Activated naive CD4-positive, alpha-beta T cell treated with anti-CD3 and anti-CD28 coated beads for 36 hours (primary cell): Measurements from ENCODE around the gene IFNK. TPM values are rescaled to one million over a fixed set of nuclear protein-coding genes. Genes with fewer than 3 reads are reported as not detected.

Experiments used
- CTCF ChIA-PET: fragments of 350-600 bp; sonication (Branson Sonifier 250); formaldehyde crosslinking; loops from one replicate; lab custom pipeline; 2021; ENCODE audit warnings: antibody characterized with exemption; lab: Charles Lee
- DNase-seq: peaks from one replicate; pipeline ENCODE4 v3.0.0-alpha.2; 2020
- H3K27ac Mint-ChIP-seq: one replicate; pipeline ENCODE4 v1.8.0; 2021; ENCODE audit warnings: mild to moderate bottlenecking, mixed read lengths
- H3K27me3 Mint-ChIP-seq: one replicate; pipeline ENCODE4 v1.8.0; 2021; ENCODE audit warnings: low read depth, mixed read lengths
- H3K36me3 Mint-ChIP-seq: one replicate; pipeline ENCODE4 v1.8.0; 2021; ENCODE audit warnings: low read depth, mixed read lengths
- H3K4me1 Mint-ChIP-seq: one replicate; pipeline ENCODE4 v1.8.0; 2021; ENCODE audit warnings: low read depth, mixed read lengths
- H3K4me3 Mint-ChIP-seq: one replicate; pipeline ENCODE4 v1.8.0; 2021; ENCODE audit warnings: mild to moderate bottlenecking, moderate library complexity, mixed read lengths
- H3K9me3 Mint-ChIP-seq: one replicate; pipeline ENCODE4 v1.8.0; 2021; ENCODE audit warnings: mixed read lengths
- intact Hi-C: fragments of 100-400 bp; cut with micrococcal nuclease; formaldehyde crosslinking; loops from one replicate; pipeline ENCODE4 v1.15.1; 2023
- total RNA-seq, 2 experiments: library from RNA; stranded (reverse); gene quantifications; one replicate each; pipeline ENCODE4 v1.2.3, GENCODE V29; 2021

The IFNK gene
- total RNA-seq, 2 experiments from 2014 or later: 0.24 TPM; not detected in 1

DNA sequence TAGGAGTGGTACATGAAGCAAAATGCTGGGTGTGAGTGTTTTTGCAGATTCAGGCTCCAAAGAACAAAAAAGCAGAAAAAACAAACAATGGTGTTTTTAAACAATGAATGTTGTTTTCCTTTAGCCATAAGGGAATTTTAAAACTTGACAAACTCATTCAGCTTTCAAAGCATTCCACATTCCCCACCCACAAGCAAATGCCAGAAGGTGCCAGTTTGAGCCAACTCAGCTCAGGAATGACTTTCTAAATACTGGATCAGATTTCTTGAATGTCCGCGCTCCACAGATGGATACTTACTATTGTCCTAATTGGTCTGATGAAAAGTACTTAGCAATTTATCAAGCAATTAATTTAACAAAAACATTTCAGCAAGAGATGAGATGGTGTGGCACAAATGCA lies 18.4 kb downstream of the IFNK start:
- no peak for DNase-seq
- H3K9me3 Mint-ChIP-seq: no peaks in the 10 kb centered on the region
- peaks cover 15% of the 10 kb centered on the region for H3K36me3 Mint-ChIP-seq
- no peak overlapping the region for H3K4me3 Mint-ChIP-seq
- H3K4me1 Mint-ChIP-seq: no peaks in the 10 kb centered on the region
- CTCF ChIA-PET: no interaction called here
- no peaks in the 10 kb centered on the region for H3K27me3 Mint-ChIP-seq
- intact Hi-C loops: no loop called here
- H3K27ac Mint-ChIP-seq: no peak overlapping the region

DNA sequence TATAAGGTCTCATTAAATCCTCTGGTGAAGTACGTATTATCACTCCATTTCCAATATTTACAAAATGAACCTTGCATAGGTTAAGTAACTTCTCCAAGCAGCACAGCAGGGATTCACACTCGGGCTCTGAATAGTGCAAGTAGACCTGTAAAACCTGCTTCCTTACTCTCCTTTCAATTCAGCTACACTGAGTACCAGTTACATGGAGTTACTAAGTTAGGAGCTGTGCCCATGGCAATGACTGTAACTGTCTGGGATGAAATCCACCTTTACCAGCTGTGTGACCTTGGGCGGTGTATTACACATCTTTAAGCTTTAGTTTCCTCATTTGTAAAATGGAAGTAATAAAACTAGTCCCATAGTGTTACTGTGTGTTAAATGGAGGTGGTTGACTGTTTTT lies 21.4 kb downstream of the IFNK start:
- intact Hi-C loops: loop anchor here (5.0 kb wide), 1 partner anchor 513 kb away; no protein-coding TSS in a partner anchor
- H3K4me1 Mint-ChIP-seq: no peaks in the 10 kb centered on the region
- no peak overlapping the region for H3K4me3 Mint-ChIP-seq
- H3K27ac Mint-ChIP-seq: no peak overlapping the region
- no peak for DNase-seq
- peaks cover 17% of the 10 kb centered on the region for H3K36me3 Mint-ChIP-seq
- CTCF ChIA-PET: interaction anchor here (1.3 to 5.8 kb wide), 2 partner anchors 11 to 213 kb away, joined by 4 to 31 read pairs; no protein-coding TSS in a partner anchor
- H3K27me3 Mint-ChIP-seq: no peaks in the 10 kb centered on the region
- H3K9me3 Mint-ChIP-seq: no peaks in the 10 kb centered on the region

DNA sequence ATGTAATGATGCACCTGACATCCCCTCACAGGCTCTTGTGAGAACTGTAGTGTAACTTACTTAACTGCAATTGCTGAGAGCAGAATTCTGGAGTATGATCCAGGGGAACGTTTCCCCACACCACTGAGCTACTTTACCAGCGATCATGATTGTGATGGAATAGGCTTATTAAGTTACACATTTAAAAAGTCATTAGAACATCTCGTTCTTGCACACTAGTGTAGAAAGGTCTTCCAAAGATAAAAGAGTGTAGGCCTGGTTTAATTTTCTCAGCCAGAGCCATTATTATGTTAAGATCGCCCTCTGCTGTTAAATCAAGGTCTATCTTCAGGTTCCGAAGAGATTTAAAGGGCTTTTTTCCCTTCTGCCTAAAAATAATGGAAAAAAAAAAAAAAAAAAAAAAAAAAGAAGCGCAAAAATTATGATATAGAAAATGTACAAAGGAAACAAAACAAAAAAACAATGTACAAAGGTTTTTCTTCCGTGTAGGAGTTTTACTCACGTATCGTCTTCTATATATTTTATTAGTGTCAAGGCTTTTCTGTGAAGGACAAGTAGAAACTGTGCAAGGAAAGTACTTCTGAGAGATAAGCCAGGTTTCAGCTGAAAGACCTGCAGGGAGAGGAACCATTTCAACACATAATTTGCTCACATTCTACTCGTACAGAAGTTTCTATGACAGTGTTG lies 24.1 kb downstream of the IFNK start:
- Mint-ChIP-seq H3K4me1 (no peaks in the 10 kb centered on the region), H3K4me3 (no peak overlapping the region), H3K27me3 (no peaks in the 10 kb centered on the region), H3K36me3 (peaks cover 22% of the 10 kb centered on the region), H3K9me3 (no peaks in the 10 kb centered on the region), H3K27ac (no peak overlapping the region)
- intact Hi-C loops: loop anchor here (1.0 to 5.0 kb wide), 2 partner anchors 215 to 516 kb away; no protein-coding TSS in a partner anchor
- DNase-seq: no peak
- CTCF ChIA-PET: interaction anchor here (0.6 to 5.8 kb wide), 5 partner anchors 14 to 215 kb away, joined by 3 to 31 read pairs (median 4); no protein-coding TSS in a partner anchor

DNA sequence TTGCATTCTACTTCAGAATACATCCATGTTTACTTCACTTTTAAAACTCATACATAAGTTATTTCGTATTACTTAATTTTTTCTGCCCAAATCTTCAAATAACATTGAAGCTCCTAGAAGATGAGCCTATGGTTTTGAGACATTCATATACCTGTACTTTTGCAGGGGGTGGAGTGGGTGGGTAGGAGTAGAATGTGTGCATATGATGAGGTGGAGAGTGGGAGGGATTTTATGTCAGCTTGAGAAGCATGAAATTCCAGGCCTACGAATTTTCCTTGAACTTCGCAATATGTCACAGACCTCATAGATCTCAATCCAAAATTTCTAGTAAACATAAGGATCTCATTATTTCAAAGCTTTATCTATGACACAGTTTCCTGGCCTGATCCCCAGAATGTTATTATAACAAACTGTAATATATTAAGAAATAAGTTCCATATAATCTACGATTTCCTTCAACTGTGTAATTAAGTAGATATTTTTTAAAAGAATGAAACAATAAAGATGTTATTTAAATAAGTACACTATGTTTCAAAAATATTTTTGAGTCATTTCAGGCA lies 25.2 kb downstream of the IFNK start:
- Mint-ChIP-seq H3K36me3 (peaks cover 31% of the 10 kb centered on the region), H3K4me1 (no peaks in the 10 kb centered on the region), H3K9me3 (no peaks in the 10 kb centered on the region), H3K27me3 (no peaks in the 10 kb centered on the region), H3K27ac (no peak overlapping the region), H3K4me3 (no peak overlapping the region)
- intact Hi-C loops: loop anchor here (5.0 kb wide), 1 partner anchor 517 kb away; no protein-coding TSS in a partner anchor
- CTCF ChIA-PET: interaction anchor here (0.7 to 5.8 kb wide), 3 partner anchors 13 to 242 kb away, joined by 3 to 31 read pairs (median 5); no protein-coding TSS in a partner anchor
- no peak for DNase-seq

DNA sequence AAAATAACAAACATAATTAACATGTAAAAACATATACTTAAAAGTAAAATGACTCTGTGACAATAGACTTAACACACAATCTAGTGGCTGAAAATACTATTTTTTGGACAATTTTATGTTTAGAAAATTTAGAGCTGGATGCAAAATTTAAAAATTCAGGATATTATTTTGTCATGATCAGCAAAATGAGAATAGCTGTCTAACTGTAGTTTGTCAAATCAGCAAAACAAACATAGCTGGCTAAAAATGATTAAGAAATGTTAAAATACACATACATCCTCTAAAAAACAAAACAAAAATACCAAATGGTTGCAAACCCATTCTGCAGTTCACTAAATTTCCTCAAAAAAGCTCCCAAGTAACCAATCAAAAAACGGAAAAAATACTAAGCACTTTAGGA lies 30.6 kb downstream of the IFNK start:
- Mint-ChIP-seq H3K4me1 (no peaks in the 10 kb centered on the region), H3K4me3 (no peak overlapping the region), H3K27ac (no peak overlapping the region), H3K36me3 (peaks cover 34% of the 10 kb centered on the region), H3K27me3 (no peaks in the 10 kb centered on the region), H3K9me3 (no peaks in the 10 kb centered on the region)
- CTCF ChIA-PET: no interaction called here
- DNase-seq: no peak
- intact Hi-C loops: no loop called here

DNA sequence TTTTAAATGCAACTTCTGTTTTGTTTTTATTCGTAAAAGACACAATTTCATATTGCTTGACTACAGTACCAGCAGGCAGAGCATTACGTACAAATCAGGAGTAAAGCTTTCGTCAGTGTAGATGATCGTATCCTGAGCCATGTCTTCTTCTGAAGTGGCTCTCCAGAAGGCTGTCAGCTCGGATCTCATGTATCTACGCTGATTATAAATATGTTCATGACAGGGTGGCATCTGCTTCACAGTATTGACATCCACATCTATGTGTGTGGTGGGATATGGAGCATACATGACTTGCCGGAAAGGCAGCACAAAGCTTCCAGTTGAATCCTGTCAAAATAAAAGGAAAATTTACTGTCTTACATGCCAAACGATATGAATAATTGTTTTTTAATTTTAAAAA lies 32.4 kb downstream of the IFNK start:
- DNase-seq: no peak
- Mint-ChIP-seq H3K4me3 (no peak overlapping the region), H3K36me3 (peaks cover 31% of the 10 kb centered on the region), H3K4me1 (no peaks in the 10 kb centered on the region), H3K27ac (no peak overlapping the region), H3K27me3 (no peaks in the 10 kb centered on the region), H3K9me3 (no peaks in the 10 kb centered on the region)
- intact Hi-C loops: no loop called here
- CTCF ChIA-PET: interaction anchor here (0.6 to 0.9 kb wide), 4 partner anchors 10 to 1233 kb away, joined by 3 to 4 read pairs (median 3); no protein-coding TSS in a partner anchor

DNA sequence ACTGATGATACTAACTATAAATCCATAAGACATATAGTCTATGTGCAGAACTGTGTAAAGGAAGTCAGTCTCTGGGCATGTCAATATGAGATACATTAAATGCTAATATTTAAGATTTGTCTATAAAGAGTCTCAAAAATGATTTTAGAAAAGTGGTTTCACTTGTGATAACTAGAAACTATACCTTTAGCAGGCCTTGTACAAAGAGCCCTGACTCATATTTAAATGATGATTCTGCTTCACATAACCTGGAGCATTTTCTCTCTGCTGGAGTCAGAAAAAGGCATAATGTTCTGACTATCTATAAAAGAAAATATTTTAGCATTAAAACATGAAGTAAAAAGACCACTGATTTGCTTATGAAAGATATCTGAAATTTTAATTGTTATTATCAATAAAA lies 34.2 kb downstream of the IFNK start:
- no peak overlapping the region for H3K27ac Mint-ChIP-seq
- intact Hi-C loops: no loop called here
- no peaks in the 10 kb centered on the region for H3K9me3 Mint-ChIP-seq
- peaks cover 24% of the 10 kb centered on the region for H3K36me3 Mint-ChIP-seq
- no peaks in the 10 kb centered on the region for H3K27me3 Mint-ChIP-seq
- no peak overlapping the region for H3K4me3 Mint-ChIP-seq
- DNase-seq: no peak
- H3K4me1 Mint-ChIP-seq: peaks cover 2% of the 10 kb centered on the region
- CTCF ChIA-PET: interaction anchor here (0.7 kb wide), 1 partner anchor 40 kb away, joined by 4 read pairs; no protein-coding TSS in a partner anchor

DNA sequence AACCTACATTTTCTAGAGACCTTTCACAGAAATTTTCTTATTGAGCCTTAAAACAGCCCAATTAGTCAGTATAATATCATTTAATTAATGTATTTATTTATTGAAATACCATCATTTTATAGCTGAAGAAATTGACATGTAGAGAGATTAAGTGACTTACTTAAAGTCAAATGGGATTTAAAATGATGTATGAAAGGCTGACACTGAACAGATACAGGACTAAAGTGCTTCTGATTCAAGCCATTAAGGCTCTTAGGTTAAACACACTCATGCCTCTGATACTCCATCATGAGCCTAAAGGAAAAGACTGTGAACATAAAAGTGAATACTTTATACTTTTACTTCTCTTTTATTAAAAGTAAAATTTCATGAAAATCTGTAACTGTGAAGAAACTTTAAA lies 36.4 kb downstream of the IFNK start:
- H3K9me3 Mint-ChIP-seq: no peaks in the 10 kb centered on the region
- H3K27me3 Mint-ChIP-seq: no peaks in the 10 kb centered on the region
- DNase-seq: no peak
- H3K36me3 Mint-ChIP-seq: peaks cover 18% of the 10 kb centered on the region
- intact Hi-C loops: no loop called here
- no peak overlapping the region for H3K27ac Mint-ChIP-seq
- no peak overlapping the region for H3K4me3 Mint-ChIP-seq
- CTCF ChIA-PET: interaction anchor here (0.7 to 1.2 kb wide), 2 partner anchors 29 to 31 kb away, joined by 3 read pairs; partner anchors contain the start of gene MOB3B
- H3K4me1 Mint-ChIP-seq: peaks cover 20% of the 10 kb centered on the region

DNA sequence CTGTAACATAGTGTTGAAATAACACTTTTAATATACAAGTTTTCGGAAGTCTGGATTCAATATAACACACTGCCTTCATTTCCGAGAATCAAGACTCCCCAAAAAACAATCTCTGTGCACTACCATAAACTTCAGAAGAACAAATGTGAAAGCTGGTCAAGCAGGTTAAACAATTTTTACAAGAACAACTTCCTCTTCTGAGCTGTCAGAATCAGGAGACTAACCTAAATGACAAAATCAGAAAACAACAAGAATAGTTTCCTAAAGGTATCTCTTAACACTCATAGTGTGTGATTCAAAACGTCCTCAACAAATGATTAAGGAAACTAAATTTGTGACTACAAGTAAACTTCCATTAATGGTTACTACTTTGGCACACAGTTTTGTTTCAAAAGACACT lies 37.6 kb downstream of the IFNK start:
- H3K27ac Mint-ChIP-seq: no peak overlapping the region
- intact Hi-C loops: no loop called here
- H3K4me3 Mint-ChIP-seq: no peak overlapping the region
- H3K27me3 Mint-ChIP-seq: no peaks in the 10 kb centered on the region
- no peak for DNase-seq
- H3K4me1 Mint-ChIP-seq: peaks cover 28% of the 10 kb centered on the region
- no peaks in the 10 kb centered on the region for H3K9me3 Mint-ChIP-seq
- H3K36me3 Mint-ChIP-seq: peaks cover 22% of the 10 kb centered on the region
- CTCF ChIA-PET: interaction anchor here (1.0 to 1.8 kb wide), 3 partner anchors 13 to 32 kb away, joined by 3 to 5 read pairs (median 3); partner anchors contain the start of gene MOB3B

DNA sequence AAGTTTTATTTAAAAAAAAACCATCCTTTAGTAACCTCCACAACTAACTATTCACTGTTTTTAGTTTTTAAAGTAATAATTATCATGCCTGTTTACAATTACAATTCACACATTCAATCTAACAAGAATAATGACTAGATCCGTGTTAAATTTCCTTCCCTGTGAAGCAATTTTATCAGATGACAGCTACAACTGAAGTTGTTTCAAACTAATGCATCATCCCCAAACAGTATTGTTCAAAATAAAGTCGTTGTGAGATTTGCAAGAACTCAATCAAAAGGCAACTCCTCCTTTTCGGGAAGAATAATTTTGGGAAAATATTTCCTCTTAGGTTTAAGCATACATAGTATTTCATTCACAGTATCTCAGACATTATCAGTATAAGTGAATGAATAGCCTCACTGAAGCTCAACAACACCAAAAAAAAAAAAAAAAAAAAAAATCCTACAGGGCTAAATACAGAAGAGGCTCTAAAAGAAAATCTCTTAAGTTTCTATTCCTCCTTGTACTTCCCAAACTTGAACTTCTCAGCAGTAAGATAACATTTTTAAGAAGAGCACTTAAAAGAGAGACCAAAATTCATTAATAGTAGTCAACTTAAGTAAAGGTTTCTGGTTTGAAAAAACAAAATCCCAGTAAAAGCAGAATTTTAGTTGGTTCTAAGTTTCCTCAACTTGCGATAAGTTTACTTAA lies 39.8 kb downstream of the IFNK start:
- peaks cover 25% of the 10 kb centered on the region for H3K36me3 Mint-ChIP-seq
- no peak overlapping the region for H3K4me3 Mint-ChIP-seq
- H3K27ac Mint-ChIP-seq: no peak overlapping the region
- H3K9me3 Mint-ChIP-seq: no peaks in the 10 kb centered on the region
- no peaks in the 10 kb centered on the region for H3K27me3 Mint-ChIP-seq
- intact Hi-C loops: loop anchor here (2.0 kb wide), 1 partner anchor 197 kb away; no protein-coding TSS in a partner anchor
- no peak for DNase-seq
- peaks cover 35% of the 10 kb centered on the region for H3K4me1 Mint-ChIP-seq
- CTCF ChIA-PET: interaction anchor here (1.0 kb wide), 1 partner anchor 231 kb away, joined by 6 read pairs; no protein-coding TSS in a partner anchor

DNA sequence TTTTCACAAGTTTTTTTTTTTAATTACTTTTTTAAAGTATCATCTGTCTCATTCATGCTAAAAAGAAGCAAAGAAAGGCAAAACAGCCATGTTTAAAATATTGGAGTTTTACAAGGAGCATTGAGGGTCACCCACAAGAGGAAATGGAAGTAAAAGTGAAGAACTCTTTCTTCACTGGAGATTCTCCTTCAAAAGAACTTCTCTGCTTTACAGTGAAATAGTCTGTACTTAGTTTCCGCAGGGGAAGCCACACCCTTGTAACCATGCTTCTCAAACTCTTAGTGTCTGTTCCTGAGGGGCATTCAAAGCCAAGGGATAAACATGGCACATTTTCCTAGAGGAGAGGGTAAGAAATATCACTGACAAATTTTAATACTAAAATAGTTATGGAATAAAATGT lies 40.6 kb downstream of the IFNK start:
- peaks cover 23% of the 10 kb centered on the region for H3K36me3 Mint-ChIP-seq
- no peak overlapping the region for H3K4me3 Mint-ChIP-seq
- H3K9me3 Mint-ChIP-seq: no peaks in the 10 kb centered on the region
- H3K4me1 Mint-ChIP-seq: peaks cover 38% of the 10 kb centered on the region
- H3K27me3 Mint-ChIP-seq: no peaks in the 10 kb centered on the region
- no peak for DNase-seq
- CTCF ChIA-PET: no interaction called here
- intact Hi-C loops: loop anchor here (1.0 to 2.0 kb wide), 2 partner anchors 9 to 198 kb away; partner anchors contain the start of gene C9orf72
- peak overlapping the region; percentile 35 for H3K27ac Mint-ChIP-seq

DNA sequence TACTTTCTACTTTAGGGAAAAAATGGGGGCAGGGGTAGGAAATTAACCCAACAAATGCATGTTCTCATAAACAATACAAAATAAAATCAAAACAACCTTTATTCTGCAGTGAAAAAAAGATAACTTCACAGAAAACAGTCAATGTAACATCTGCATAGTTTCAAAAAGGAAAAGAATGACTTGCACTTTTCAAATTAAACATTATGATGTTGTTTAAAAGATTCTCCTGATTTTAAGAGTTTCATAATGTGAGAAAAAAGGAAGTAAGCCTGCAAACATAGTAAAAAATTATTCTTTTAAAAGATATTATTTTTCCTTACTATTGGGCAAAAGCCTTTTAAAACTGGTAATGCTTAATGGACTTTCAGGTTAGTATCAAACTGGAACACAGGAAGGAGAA lies 41.6 kb downstream of the IFNK start:
- intact Hi-C loops: loop anchor here (1.0 to 2.0 kb wide), 2 partner anchors 8 to 199 kb away; partner anchors contain the start of gene C9orf72
- no peaks in the 10 kb centered on the region for H3K27me3 Mint-ChIP-seq

More for the DNA sequence above, 41.6 kb downstream of the IFNK start:
- Mint-ChIP-seq H3K4me3 (no peak overlapping the region), H3K27ac (peak overlapping the region; percentile 24), H3K4me1 (peaks cover 44% of the 10 kb centered on the region), H3K9me3 (no peaks in the 10 kb centered on the region), H3K36me3 (peaks cover 22% of the 10 kb centered on the region)
- CTCF ChIA-PET: no interaction called here
- DNase-seq: no peak
